WTC11 (cell line): Measurements from ENCODE around the gene SKI. TPM values are rescaled to one million over a fixed set of nuclear protein-coding genes. Genes with fewer than 3 reads are reported as not detected.

ENCODE experiments used
- ATAC-seq: fragments of 200-7000 bp; cut with Tn5 transposase; 2 replicates; pipeline ENCODE4 v1.10.0; 2021; ENCODE audit warnings: mild to moderate bottlenecking, moderate library complexity
- CTCF ChIA-PET: fragments of 300-600 bp; sonication (Branson Sonifier 250); formaldehyde crosslinking; loops from one replicate; lab custom pipeline; 2021; ENCODE audit warnings: antibody characterized with exemption; lab: Charles Lee
- POLR2A ChIA-PET: fragments of 350-600 bp; sonication (Branson Sonifier 250); formaldehyde crosslinking; loops from one replicate; lab custom pipeline; 2021; ENCODE audit warnings: antibody characterized with exemption; lab: Charles Lee
- DNase-seq: peaks from one replicate; pipeline ENCODE4 v3.0.0; 2021; ENCODE audit warnings: low spot score
- H3K27ac Mint-ChIP-seq: 2 replicates; pipeline ENCODE4 v1.8.0; 2021; ENCODE audit warnings: mixed read lengths
- H3K27me3 Mint-ChIP-seq: 2 replicates; pipeline ENCODE4 v1.8.0; 2021; ENCODE audit warnings: low read depth, mild to moderate bottlenecking, moderate library complexity, mixed read lengths
- H3K36me3 Mint-ChIP-seq: 2 replicates; pipeline ENCODE4 v1.8.0; 2021; ENCODE audit warnings: mixed read lengths
- H3K4me1 Mint-ChIP-seq: 2 replicates; pipeline ENCODE4 v1.8.0; 2022; ENCODE audit warnings: mixed read lengths
- H3K4me3 Mint-ChIP-seq: 2 replicates; pipeline ENCODE4 v1.8.0; 2021; ENCODE audit warnings: mild to moderate bottlenecking, moderate library complexity, mixed read lengths
- H3K9me3 Mint-ChIP-seq: 2 replicates; pipeline ENCODE4 v1.8.0; 2021; ENCODE audit warnings: mixed read lengths
- ATF1 ChIP-seq: sonication (generic); formaldehyde crosslinking; IDR thresholded peaks from 2 replicates; pipeline ENCODE4 v1.8.1; 2023; ENCODE audit warnings: mild to moderate bottlenecking, moderate library complexity, missing genetic modification reagents
- ATF3 ChIP-seq: sonication (generic); formaldehyde crosslinking; conservative IDR thresholded peaks from 2 replicates; pipeline ENCODE4 v1.8.1; 2022; ENCODE audit warnings: mild to moderate bottlenecking, missing genetic modification reagents
- ATF6 ChIP-seq: sonication (generic); formaldehyde crosslinking; IDR thresholded peaks from 2 replicates; pipeline ENCODE4 v1.8.1; 2023; ENCODE audit warnings: mild to moderate bottlenecking, missing genetic modification reagents
- EMX1 ChIP-seq: fragments of 250-450 bp; sonication (Bioruptor Pico); IDR thresholded peaks from 2 replicates; pipeline ENCODE4 v1.8.0; 2021; ENCODE audit warnings: mild to moderate bottlenecking
- ERG ChIP-seq: fragments of 250-450 bp; sonication (Bioruptor Pico); IDR thresholded peaks from 2 replicates; pipeline ENCODE4 v1.8.0; 2021; ENCODE audit warnings: mild to moderate bottlenecking
- FOXP1 ChIP-seq: sonication (generic); formaldehyde crosslinking; IDR thresholded peaks from 2 replicates; pipeline ENCODE4 v1.8.0; 2022; ENCODE audit warnings: missing genetic modification reagents, mild to moderate bottlenecking, moderate library complexity, borderline replicate concordance
- HMGA2 ChIP-seq: fragments of 250-450 bp; sonication (Bioruptor Pico); IDR thresholded peaks from 2 replicates; pipeline ENCODE4 v1.4.0; 2021; ENCODE audit warnings: mild to moderate bottlenecking, moderate library complexity
- IRF1 ChIP-seq: sonication (generic); formaldehyde crosslinking; IDR thresholded peaks from 2 replicates; pipeline ENCODE4 v1.8.0; 2023; ENCODE audit warnings: missing genetic modification reagents
- IRF2 ChIP-seq: sonication (generic); formaldehyde crosslinking; IDR thresholded peaks from 2 replicates; pipeline ENCODE4 v1.8.0; 2022; ENCODE audit warnings: low read depth, missing genetic modification reagents, borderline replicate concordance
- JUN ChIP-seq: sonication (generic); formaldehyde crosslinking; IDR thresholded peaks from 2 replicates; pipeline ENCODE4 v1.8.0; 2023; ENCODE audit warnings: mild to moderate bottlenecking, missing genetic modification reagents
- MXD4 ChIP-seq: fragments of 250-450 bp; sonication (Bioruptor Pico); IDR thresholded peaks from 2 replicates; pipeline ENCODE4 v1.8.0; 2021; ENCODE audit warnings: mild to moderate bottlenecking, moderate library complexity, borderline replicate concordance
- MYBL2 ChIP-seq: sonication (generic); formaldehyde crosslinking; IDR thresholded peaks from 2 replicates; pipeline ENCODE4 v1.8.1; 2023; ENCODE audit warnings: mild to moderate bottlenecking, moderate library complexity, missing genetic modification reagents
- NR3C1 ChIP-seq: sonication (generic); formaldehyde crosslinking; conservative IDR thresholded peaks from 2 replicates; pipeline ENCODE4 v1.8.1; 2023; ENCODE audit warnings: low read depth, mild to moderate bottlenecking, missing genetic modification reagents
- PREB ChIP-seq: sonication (generic); formaldehyde crosslinking; IDR thresholded peaks from 2 replicates; pipeline ENCODE4 v1.8.1; 2022; ENCODE audit warnings: mild to moderate bottlenecking, missing genetic modification reagents, moderate library complexity, borderline replicate concordance
- SMAD4 ChIP-seq: sonication (generic); formaldehyde crosslinking; IDR thresholded peaks from 2 replicates; pipeline ENCODE4 v1.8.0; 2022; ENCODE audit warnings: mild to moderate bottlenecking, missing genetic modification reagents
- TCF7 ChIP-seq: sonication (generic); formaldehyde crosslinking; IDR thresholded peaks from 2 replicates; pipeline ENCODE4 v1.8.0; 2022; ENCODE audit warnings: mild to moderate bottlenecking, low read depth, missing genetic modification reagents, moderate library complexity
- ZBTB21 ChIP-seq: sonication (generic); formaldehyde crosslinking; IDR thresholded peaks from 2 replicates; pipeline ENCODE4 v1.8.1; 2023; ENCODE audit warnings: mild to moderate bottlenecking, missing genetic modification reagents, borderline replicate concordance
- ZNF281 ChIP-seq: sonication (generic); formaldehyde crosslinking; IDR thresholded peaks from 2 replicates; pipeline ENCODE4 v1.8.0; 2023; ENCODE audit warnings: mild to moderate bottlenecking, missing genetic modification reagents
- ZNF396 ChIP-seq: fragments of 250-450 bp; sonication (Bioruptor Pico); IDR thresholded peaks from 2 replicates; pipeline ENCODE4 v1.8.0; 2021; ENCODE audit warnings: mild to moderate bottlenecking, moderate library complexity, borderline replicate concordance
- total RNA-seq: library from RNA; stranded (reverse); gene quantifications from 3 replicates; pipeline ENCODE4 v1.2.3, GENCODE V29; 2021

SKI gene
- total RNA-seq, 1 experiment from 2014 or later, result 88.6 TPM

- CTCF ChIA-PET, result interaction anchor here (1.0 to 5.1 kb wide), 3 partner anchors 37 to 150 kb away, joined by 5 to 28 read pairs (median 10); partner anchors contain the start of gene FAAP20
- no peaks in the 10 kb centered on the region for H3K9me3 Mint-ChIP-seq
- ATAC-seq (peak; percentile 18), DNase-seq (peak; percentile 80)
- H3K36me3 Mint-ChIP-seq, result no peaks in the 10 kb centered on the region
- peak overlapping the region; percentile 95 for H3K27ac Mint-ChIP-seq
- H3K27me3 Mint-ChIP-seq, result no peaks in the 10 kb centered on the region
- peaks cover 52% of the 10 kb centered on the region for H3K4me1 Mint-ChIP-seq
- POLR2A ChIA-PET, result interaction anchor here (1.0 to 1.4 kb wide), 3 partner anchors 16 to 38 kb away, joined by 3 to 4 read pairs (median 3); no protein-coding TSS in a partner anchor
- TF ChIP-seq HMGA2 (CRISPR knock-in tag) (no peak), MXD4 (CRISPR knock-in tag) (no peak), EMX1 (CRISPR knock-in tag) (no peak), TCF7 (CRISPR knock-in tag) (no peak), FOXP1 (no peak), IRF2 (no peak), ATF6 (no peak), IRF1 (CRISPR knock-in tag) (no peak), NR3C1 (no peak), JUN (no peak), ERG (CRISPR knock-in tag) (no peak), ATF1 (CRISPR knock-in tag) (no peak), ZNF396 (no peak), SMAD4 (CRISPR knock-in tag) (no peak), PREB (CRISPR knock-in tag) (no peak), ZNF281 (CRISPR knock-in tag) (no peak), ATF3 (CRISPR knock-in tag) (no peak), MYBL2 (CRISPR knock-in tag) (no peak), ZBTB21 (no peak)
- peak overlapping the region; percentile 96 for H3K4me3 Mint-ChIP-seq
Measured at GRCh38 chr1:2231532-2232254, 3.6 kb downstream of the SKI start.
